DOHH2 (cell line): ENCODE measurements around the gene ROR2.

ENCODE experiments used
- CTCF ChIP-seq: fragments of 200-600 bp; sonication (generic); IDR thresholded peaks from one replicate; pipeline ENCODE4 v1.5.1; 2014; ENCODE audit warnings: antibody characterized with exemption, mild to moderate bottlenecking, low read depth, low read length; ENCODE audit not compliant: poor library complexity, severe bottlenecking
- EZH2phosphoT487 ChIP-seq: fragments of 200-600 bp; sonication (generic); IDR thresholded peaks from 2 replicates; pipeline ENCODE4 v1.6.1; 2017; ENCODE audit warnings: borderline replicate concordance, mild to moderate bottlenecking, antibody characterized with exemption, low read length, moderate library complexity, mixed read lengths

- TF ChIP-seq CTCF = no peak
- TF ChIP-seq EZH2phosphoT487 = no peak
Observed at GRCh38 chr9:91986248-91986647, 36.2 kb upstream of the ROR2 start.
